ENCODE results near the gene ZSCAN21. TPM values are rescaled to one million over a fixed set of nuclear protein-coding genes. Genes with fewer than 3 reads are reported as not detected.

ZSCAN21 gene
- total and polyA plus RNA-seq, 12 donors, result 5.4 to 10.0 (median 6.9) TPM

DNA sequence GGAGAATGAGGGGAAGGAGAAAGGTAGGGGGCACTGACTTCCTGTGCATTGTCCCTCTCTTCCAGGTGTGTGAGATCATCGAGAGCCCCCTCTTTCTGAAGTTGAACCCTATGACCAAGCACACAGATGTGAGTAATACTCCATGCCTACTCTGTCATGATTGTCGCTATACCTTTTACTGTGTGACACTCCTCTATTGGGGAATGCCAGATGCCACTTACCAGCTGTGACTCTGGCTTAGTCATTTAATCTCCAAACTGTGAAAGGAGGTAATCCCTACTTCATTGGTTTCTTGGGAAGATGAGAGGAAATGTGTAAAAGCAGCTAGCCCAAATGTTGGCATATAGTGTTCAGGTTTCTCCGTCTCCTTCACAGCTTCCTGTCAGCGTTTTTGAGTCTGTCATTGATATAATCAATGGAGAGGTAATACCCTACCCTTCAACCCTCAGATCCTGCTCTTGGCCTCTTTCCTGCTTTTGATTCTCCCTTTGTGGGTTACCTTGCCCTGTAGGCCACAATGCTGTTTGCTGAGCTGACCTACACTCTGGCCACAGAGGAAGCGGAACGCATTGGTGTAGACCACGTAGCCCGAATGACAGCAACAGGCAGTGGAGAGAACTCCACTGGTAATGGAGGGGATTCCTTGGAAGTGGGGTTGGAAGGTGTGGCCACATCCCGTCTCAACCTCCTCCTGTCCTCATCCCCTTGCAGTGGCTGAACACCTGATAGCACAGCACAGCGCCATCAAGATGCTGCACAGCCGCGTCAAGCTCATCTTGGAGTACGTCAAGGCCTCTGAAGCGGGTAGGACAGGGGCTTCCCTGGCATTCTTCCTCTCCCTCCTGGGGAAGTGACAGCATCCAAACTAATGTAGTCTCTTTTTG, 41.2 kb downstream of the ZSCAN21 start:
- 87 to 92% methylated on average over 14 of the region's 14 CpGs for WGBS, 2 donors
- Histone ChIP-seq H3K27me3 (no peaks in the 10 kb centered on the region), H3K9me3 (no peaks in the 10 kb centered on the region), H3K27ac (no peak overlapping the region), H3K4me3 (no peak overlapping the region), H3K36me3 (peaks cover 0 to 60% (median 49%) of the 10 kb centered on the region in 9 donors), H3K4me1 (peaks cover 5 to 44% (median 23%) of the 10 kb centered on the region in 9 donors)
- TF ChIP-seq, protein P1, sequence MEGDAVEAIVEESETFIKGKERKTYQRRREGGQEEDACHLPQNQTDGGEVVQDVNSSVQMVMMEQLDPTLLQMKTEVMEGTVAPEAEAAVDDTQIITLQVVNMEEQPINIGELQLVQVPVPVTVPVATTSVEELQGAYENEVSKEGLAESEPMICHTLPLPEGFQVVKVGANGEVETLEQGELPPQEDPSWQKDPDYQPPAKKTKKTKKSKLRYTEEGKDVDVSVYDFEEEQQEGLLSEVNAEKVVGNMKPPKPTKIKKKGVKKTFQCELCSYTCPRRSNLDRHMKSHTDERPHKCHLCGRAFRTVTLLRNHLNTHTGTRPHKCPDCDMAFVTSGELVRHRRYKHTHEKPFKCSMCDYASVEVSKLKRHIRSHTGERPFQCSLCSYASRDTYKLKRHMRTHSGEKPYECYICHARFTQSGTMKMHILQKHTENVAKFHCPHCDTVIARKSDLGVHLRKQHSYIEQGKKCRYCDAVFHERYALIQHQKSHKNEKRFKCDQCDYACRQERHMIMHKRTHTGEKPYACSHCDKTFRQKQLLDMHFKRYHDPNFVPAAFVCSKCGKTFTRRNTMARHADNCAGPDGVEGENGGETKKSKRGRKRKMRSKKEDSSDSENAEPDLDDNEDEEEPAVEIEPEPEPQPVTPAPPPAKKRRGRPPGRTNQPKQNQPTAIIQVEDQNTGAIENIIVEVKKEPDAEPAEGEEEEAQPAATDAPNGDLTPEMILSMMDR (IDR thresholded peaks at IDR 0.05), result no peak
- intact Hi-C loops (cut with DNase I), result no loop called here
- ATAC-seq, result no peak
- DNase-seq, result no peak

DNA sequence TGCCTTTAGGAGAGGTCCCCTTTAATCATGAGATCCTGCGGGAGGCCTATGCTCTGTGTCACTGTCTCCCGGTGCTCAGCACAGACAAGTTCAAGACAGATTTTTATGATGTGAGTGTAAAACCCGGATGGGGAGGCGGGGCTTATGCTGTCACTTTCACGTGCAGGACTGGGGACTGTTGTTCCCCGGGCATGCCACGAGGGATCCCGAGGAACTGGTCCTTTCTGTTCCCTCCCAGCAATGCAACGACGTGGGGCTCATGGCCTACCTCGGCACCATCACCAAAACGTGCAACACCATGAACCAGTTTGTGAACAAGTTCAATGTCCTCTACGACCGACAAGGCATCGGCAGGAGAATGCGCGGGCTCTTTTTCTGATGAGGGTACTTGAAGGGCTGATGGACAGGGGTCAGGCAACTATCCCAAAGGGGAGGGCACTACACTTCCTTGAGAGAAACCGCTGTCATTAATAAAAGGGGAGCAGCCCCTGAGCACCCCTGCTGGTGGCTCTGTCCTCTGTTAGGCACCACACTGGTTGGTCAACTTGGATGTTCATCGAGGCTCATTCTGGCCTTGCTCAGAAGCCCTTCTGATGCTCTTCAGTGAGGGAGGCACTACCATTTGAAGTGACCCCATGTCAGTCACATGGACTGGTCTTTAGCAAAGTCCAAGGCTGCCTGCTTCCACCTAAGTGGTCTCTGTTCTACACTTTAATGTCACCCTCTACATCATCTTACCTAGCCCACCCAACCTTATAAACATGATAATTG, 42.0 kb downstream of the ZSCAN21 start:
- intact Hi-C loops (cut with DNase I), result no loop called here
- Histone ChIP-seq H3K4me1 (peaks cover 5 to 39% (median 23%) of the 10 kb centered on the region in 9 donors), H3K27ac (no peak overlapping the region), H3K27me3 (no peaks in the 10 kb centered on the region), H3K36me3 (peaks cover 0 to 68% (median 56%) of the 10 kb centered on the region in 9 donors), H3K4me3 (no peak overlapping the region), H3K9me3 (no peaks in the 10 kb centered on the region)
- TF ChIP-seq, protein P1 (IDR thresholded peaks at IDR 0.05), result no peak
- WGBS, 2 donors, result 57 to 67% methylated on average over 19 of the region's 19 CpGs
- ATAC-seq (no peak), DNase-seq (no peak)

DNA sequence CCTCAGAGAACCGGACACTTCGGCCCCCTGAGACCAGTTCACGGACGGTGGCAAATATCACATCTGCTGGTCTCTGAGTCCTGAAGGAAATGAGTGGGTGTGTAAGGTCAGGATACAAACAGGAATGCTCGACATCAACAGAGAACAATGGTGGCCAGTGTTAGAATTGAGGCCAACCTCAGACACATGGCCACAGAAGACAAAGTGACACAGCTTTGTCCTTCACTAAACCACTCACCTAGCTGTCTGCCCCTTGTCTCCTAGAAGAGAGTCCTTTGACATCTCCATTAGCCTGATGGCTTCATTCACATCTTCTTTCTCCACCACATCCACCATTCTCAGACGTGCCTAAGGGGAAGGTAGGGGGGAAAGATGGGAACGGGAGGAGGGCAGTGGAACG, 43.5 kb downstream of the ZSCAN21 start:
- intact Hi-C loops (cut with DNase I), result no loop called here
- peak overlapping the region in 2 of 10 donors; percentile 18 to 26 for H3K27ac ChIP-seq
- peak in 1 of 8 donors; percentile 29 for ATAC-seq

DNA sequence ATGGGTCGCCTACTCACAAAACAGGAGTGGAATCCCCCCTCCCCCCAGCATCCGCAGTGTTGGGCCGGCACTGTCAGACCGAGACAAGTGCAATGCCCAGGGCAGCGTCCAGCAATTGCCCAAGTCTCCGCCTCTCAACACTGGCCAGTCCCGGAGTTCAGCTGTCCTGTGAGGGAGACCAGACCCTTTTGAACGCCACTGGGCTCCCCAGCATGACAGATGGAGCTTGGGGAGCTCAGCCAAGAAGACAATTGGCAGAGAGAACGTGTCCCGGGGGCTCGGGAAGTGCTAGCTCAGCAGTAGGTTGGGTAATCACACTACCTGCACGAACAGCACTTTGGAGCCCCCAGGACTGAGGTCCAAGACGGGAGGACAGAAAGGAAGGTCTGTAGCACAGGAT, 43.9 kb downstream of the ZSCAN21 start:
- TF ChIP-seq, protein P1 (IDR thresholded peaks at IDR 0.05), result no peak
- Histone ChIP-seq H3K4me1 (peaks cover 5 to 27% (median 17%) of the 10 kb centered on the region in 9 donors), H3K36me3 (peaks cover 0 to 88% (median 75%) of the 10 kb centered on the region in 9 donors), H3K9me3 (no peaks in the 10 kb centered on the region), H3K4me3 (no peak overlapping the region), H3K27ac (peak overlapping the region in 2 of 10 donors; percentile 18 to 26), H3K27me3 (no peaks in the 10 kb centered on the region)
- ATAC-seq, result no peak
- intact Hi-C loops (cut with DNase I), result no loop called here
- DNase-seq, result no peak
- 44 to 47% methylated on average over 13 of the region's 13 CpGs for WGBS, 2 donors

More for the DNA sequence above, 43.5 kb downstream of the ZSCAN21 start:
- no peak for DNase-seq
- Histone ChIP-seq H3K4me1 (peaks cover 5 to 30% (median 21%) of the 10 kb centered on the region in 9 donors), H3K4me3 (no peak overlapping the region), H3K9me3 (no peaks in the 10 kb centered on the region), H3K27me3 (no peaks in the 10 kb centered on the region), H3K36me3 (peaks cover 0 to 83% (median 70%) of the 10 kb centered on the region in 9 donors)
- TF ChIP-seq, protein P1 (IDR thresholded peaks at IDR 0.05), result no peak
- WGBS, 2 donors, result 41 to 43% methylated on average over 8 of the region's 8 CpGs
